Parathyroid adenoma (tissue), 2 donors: ENCODE results near the gene DNAJC9.

ENCODE experiments used
- H2AFZ ChIP-seq: fragments of 300-600 bp; sonication (generic); one replicate; pipeline ENCODE4 v1.7.0; 2017; ENCODE audit warnings: antibody characterized with exemption, mild to moderate bottlenecking
- H3K27ac ChIP-seq: fragments of 300-600 bp; sonication (generic); one replicate; pipeline ENCODE4 v1.7.0; 2017
- H3K27me3 ChIP-seq: fragments of 300-600 bp; sonication (generic); one replicate; pipeline ENCODE4 v1.7.0; 2017; ENCODE audit warnings: low read length; ENCODE audit not compliant: control insufficient read depth, insufficient read depth
- H3K36me3 ChIP-seq: fragments of 300-600 bp; sonication (generic); one replicate; pipeline ENCODE4 v1.7.0; 2017; ENCODE audit warnings: low read length; ENCODE audit not compliant: control insufficient read depth, insufficient read depth
- H3K4me1 ChIP-seq: fragments of 300-600 bp; sonication (generic); one replicate; pipeline ENCODE4 v1.7.0; 2017; ENCODE audit warnings: control low read depth
- H3K4me2 ChIP-seq: fragments of 300-600 bp; sonication (generic); one replicate; pipeline ENCODE4 v1.7.0; 2017; ENCODE audit warnings: low read length
- H3K4me3 ChIP-seq: fragments of 300-600 bp; sonication (generic); one replicate; pipeline ENCODE4 v1.7.0; 2017; ENCODE audit warnings: low read depth, low read length
- H3K79me2 ChIP-seq: fragments of 300-600 bp; sonication (generic); one replicate; pipeline ENCODE4 v1.7.0; 2017; ENCODE audit warnings: control low read depth
- H3K9ac ChIP-seq: fragments of 300-600 bp; sonication (generic); one replicate; pipeline ENCODE4 v1.7.0; 2017; ENCODE audit warnings: mild to moderate bottlenecking
- H3K9me3 ChIP-seq: fragments of 300-600 bp; sonication (generic); one replicate; pipeline ENCODE4 v1.7.0; 2017; ENCODE audit warnings: low read length; ENCODE audit not compliant: control insufficient read depth
- CTCF ChIP-seq: fragments of 300-600 bp; sonication (generic); IDR thresholded peaks from one replicate; pipeline ENCODE4 v1.7.0; 2017; ENCODE audit warnings: antibody characterized with exemption, mild to moderate bottlenecking
- donor health status: primary hyperparathyroidism.

Gene DNAJC9

GRCh38 chr10:73211106-73211811 lies 35.8 kb downstream of the DNAJC9 start:
- Histone ChIP-seq H3K79me2 (no peaks in the 10 kb centered on the region), H3K9me3 (no peaks in the 10 kb centered on the region), H3K4me2 (no peak overlapping the region), H3K27me3 (no peaks in the 10 kb centered on the region), H2AFZ (no peak overlapping the region), H3K4me3 (no peak overlapping the region), H3K36me3 (no peaks in the 10 kb centered on the region), H3K9ac (no peak overlapping the region), H3K27ac (no peak overlapping the region), H3K4me1 (no peaks in the 10 kb centered on the region)
- no peak for TF ChIP-seq CTCF

- TF ChIP-seq CTCF: no peak
- H3K4me3 ChIP-seq: no peak overlapping the region
- H3K27me3 ChIP-seq: no peaks in the 10 kb centered on the region
- no peak overlapping the region for H3K27ac ChIP-seq
- H3K4me2 ChIP-seq: no peak overlapping the region
- H3K4me1 ChIP-seq: no peaks in the 10 kb centered on the region
- H3K9ac ChIP-seq: no peak overlapping the region
- no peaks in the 10 kb centered on the region for H3K79me2 ChIP-seq
- H3K9me3 ChIP-seq: no peaks in the 10 kb centered on the region
- H3K36me3 ChIP-seq: no peaks in the 10 kb centered on the region
- no peak overlapping the region for H2AFZ ChIP-seq
Measured at GRCh38 chr10:73210395-73211105, 36.5 kb downstream of the DNAJC9 start.

GRCh38 chr10:73209705-73210104 lies 37.4 kb downstream of the DNAJC9 start:
- no peak overlapping the region for H3K4me2 ChIP-seq
- H3K27ac ChIP-seq: no peak overlapping the region
- H3K4me3 ChIP-seq: no peak overlapping the region
- H3K27me3 ChIP-seq: no peaks in the 10 kb centered on the region
- no peaks in the 10 kb centered on the region for H3K4me1 ChIP-seq
- no peaks in the 10 kb centered on the region for H3K79me2 ChIP-seq
- no peaks in the 10 kb centered on the region for H3K9me3 ChIP-seq
- H2AFZ ChIP-seq: no peak overlapping the region
- no peak overlapping the region for H3K9ac ChIP-seq
- no peaks in the 10 kb centered on the region for H3K36me3 ChIP-seq
- no peak for TF ChIP-seq CTCF

- no peaks in the 10 kb centered on the region for H3K79me2 ChIP-seq
- H2AFZ ChIP-seq: no peak overlapping the region
- no peak overlapping the region for H3K4me2 ChIP-seq
- H3K9me3 ChIP-seq: no peaks in the 10 kb centered on the region
- no peaks in the 10 kb centered on the region for H3K36me3 ChIP-seq
- no peaks in the 10 kb centered on the region for H3K4me1 ChIP-seq
- TF ChIP-seq CTCF: no peak
- no peak overlapping the region for H3K4me3 ChIP-seq
- no peaks in the 10 kb centered on the region for H3K27me3 ChIP-seq
- no peak overlapping the region for H3K27ac ChIP-seq
- H3K9ac ChIP-seq: no peak overlapping the region
Measured at GRCh38 chr10:73207883-73208282, 39.2 kb downstream of the DNAJC9 start.
